Peyer's patch (tissue), 4 donors: Measurements from ENCODE around the gene TRDN. TPM values are rescaled to one million over a fixed set of nuclear protein-coding genes. Genes with fewer than 3 reads are reported as not detected.

ENCODE experiments used
- DNase-seq, 3 donors: peaks; one replicate each; pipeline ENCODE4 v3.0.0-alpha.2; 2017 to 2019
- H3K27ac ChIP-seq, 4 donors: fragments of 200-600 bp; sonication (generic); one replicate each; pipeline ENCODE4 v1.5.1; 2016 to 2019
- H3K27me3 ChIP-seq, 2 donors: fragments of 200-600 bp; sonication (generic); one replicate each; pipeline ENCODE4 v1.5.1; 2019
- H3K36me3 ChIP-seq, 3 donors: fragments of 200-600 bp; sonication (generic); one replicate each; pipeline ENCODE4 v1.5.1; 2016 to 2019
- H3K4me1 ChIP-seq, 4 donors: fragments of 200-600 bp; sonication (generic); one replicate each; pipeline ENCODE4 v1.5.1; 2016 to 2019
- H3K4me3 ChIP-seq, 4 donors: fragments of 200-600 bp; sonication (generic); 1 replicate in 3 of 4; 2 replicates in 1 of 4; pipeline ENCODE4 v1.5.1; 2016 to 2019; ENCODE audit warnings: mild to moderate bottlenecking in 1 of 4
- H3K9me3 ChIP-seq, 4 donors: fragments of 200-600 bp; sonication (generic); one replicate each; pipeline ENCODE4 v1.5.1; 2016 to 2019; ENCODE audit warnings: mild to moderate bottlenecking in 1 of 4
- POLR2A ChIP-seq, 2 donors: fragments of 450-650 bp; IDR thresholded peaks; one replicate each; pipeline ENCODE4 v1.5.1; 2017; ENCODE audit warnings: antibody characterized with exemption in 2 of 2, mild to moderate bottlenecking in 2 of 2, moderate library complexity in 2 of 2
- total RNA-seq, 4 donors: library from RNA; depleted of rRNA; stranded (reverse); fragments of >200 nt; gene quantifications; one replicate each; pipeline ENCODE4 v1.1.0, GENCODE V29; 2016
- TF ChIP-seq, protein P1 (sequence below), 6 experiments: fragments of 450-650 bp in 4 of 6; fragments of 200-600 bp in 2 of 6; sonication (generic) in 1 of 6; IDR thresholded peaks; one replicate each; pipeline ENCODE4 v1.5.1; 2017 to 2019; ENCODE audit warnings: antibody characterized with exemption in 6 of 6, mild to moderate bottlenecking in 3 of 6, moderate library complexity in 1 of 6

The TRDN gene
- total RNA-seq, 4 donors from 2014 or later, result not detected

DNA sequence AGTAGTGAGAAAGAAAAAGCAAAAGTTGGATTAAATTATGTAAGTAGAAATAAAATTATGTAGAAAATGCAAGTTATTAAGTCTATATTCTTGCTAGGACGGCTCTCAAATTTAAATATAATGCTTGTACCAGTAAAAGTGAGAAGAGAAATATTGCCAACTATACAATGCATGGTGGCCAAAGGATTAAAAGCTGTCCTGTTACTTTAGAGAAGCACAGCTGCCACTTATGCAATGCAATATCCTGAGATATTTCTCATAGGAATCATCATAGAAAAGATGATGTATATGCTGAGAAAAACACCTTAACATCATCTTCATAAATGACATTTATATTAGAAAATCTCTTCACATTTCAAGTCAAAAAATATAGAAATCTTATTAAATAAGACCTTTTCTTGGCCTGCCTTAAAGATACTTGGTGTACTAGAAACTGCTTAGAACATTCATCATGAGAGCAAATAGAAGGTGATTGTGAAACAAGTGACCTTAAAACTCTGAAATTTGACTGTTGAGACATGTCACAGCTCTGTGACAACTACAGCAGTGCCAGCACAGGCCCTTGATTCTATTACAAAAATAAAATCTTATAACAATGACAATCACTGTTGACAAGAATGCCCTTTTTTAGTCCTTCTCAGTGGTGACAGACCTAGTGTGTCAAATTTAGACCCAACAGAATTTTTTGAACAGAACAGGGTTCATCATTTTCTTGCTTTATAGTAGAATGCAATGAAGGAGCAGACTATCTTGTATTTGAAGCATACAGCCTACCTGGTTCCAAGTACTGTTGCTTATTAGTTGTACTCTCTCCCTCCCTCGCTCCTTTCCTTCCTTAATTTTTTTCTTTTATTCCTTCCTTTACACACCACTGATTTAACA is 467.6 kb downstream of the TRDN start:
- Histone ChIP-seq H3K4me3 (no peak overlapping the region), H3K27ac (no peak overlapping the region), H3K36me3 (no peaks in the 10 kb centered on the region), H3K9me3 (no peaks in the 10 kb centered on the region), H3K4me1 (no peaks in the 10 kb centered on the region), H3K27me3 (no peaks in the 10 kb centered on the region)
- no peak for DNase-seq
- TF ChIP-seq POLR2A (IDR thresholded peaks at IDR 0.05), result no peak
- TF ChIP-seq, protein P1, sequence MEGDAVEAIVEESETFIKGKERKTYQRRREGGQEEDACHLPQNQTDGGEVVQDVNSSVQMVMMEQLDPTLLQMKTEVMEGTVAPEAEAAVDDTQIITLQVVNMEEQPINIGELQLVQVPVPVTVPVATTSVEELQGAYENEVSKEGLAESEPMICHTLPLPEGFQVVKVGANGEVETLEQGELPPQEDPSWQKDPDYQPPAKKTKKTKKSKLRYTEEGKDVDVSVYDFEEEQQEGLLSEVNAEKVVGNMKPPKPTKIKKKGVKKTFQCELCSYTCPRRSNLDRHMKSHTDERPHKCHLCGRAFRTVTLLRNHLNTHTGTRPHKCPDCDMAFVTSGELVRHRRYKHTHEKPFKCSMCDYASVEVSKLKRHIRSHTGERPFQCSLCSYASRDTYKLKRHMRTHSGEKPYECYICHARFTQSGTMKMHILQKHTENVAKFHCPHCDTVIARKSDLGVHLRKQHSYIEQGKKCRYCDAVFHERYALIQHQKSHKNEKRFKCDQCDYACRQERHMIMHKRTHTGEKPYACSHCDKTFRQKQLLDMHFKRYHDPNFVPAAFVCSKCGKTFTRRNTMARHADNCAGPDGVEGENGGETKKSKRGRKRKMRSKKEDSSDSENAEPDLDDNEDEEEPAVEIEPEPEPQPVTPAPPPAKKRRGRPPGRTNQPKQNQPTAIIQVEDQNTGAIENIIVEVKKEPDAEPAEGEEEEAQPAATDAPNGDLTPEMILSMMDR (IDR thresholded peaks at IDR 0.05), result no peak

DNA sequence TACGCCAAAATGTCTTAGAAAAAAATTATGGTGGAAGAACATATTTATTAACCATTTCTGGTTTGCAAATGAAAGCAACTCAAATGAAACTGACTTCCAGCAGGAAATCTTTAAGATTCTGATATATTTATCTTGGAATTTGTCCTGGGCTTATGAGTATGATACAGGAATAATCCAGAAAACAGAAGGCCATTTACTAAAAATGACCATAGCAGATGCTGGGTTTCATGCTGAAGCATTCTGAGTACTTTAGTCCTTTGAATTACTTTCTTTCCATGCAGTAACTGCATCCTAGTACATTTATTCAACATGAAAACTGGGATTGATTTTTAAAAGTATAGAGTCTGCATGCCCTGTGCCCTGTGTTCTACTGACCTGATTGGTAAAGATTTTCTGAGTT is 468.3 kb downstream of the TRDN start:
- Histone ChIP-seq H3K4me1 (no peaks in the 10 kb centered on the region), H3K9me3 (no peaks in the 10 kb centered on the region), H3K27ac (no peak overlapping the region), H3K27me3 (no peaks in the 10 kb centered on the region), H3K36me3 (no peaks in the 10 kb centered on the region), H3K4me3 (no peak overlapping the region)
- TF ChIP-seq, protein P1 (IDR thresholded peaks at IDR 0.05), result no peak
- TF ChIP-seq POLR2A (IDR thresholded peaks at IDR 0.05), result no peak
- DNase-seq, result no peak

Other genes with a start within 250 kb of the TRDN start
- gene NKAIN2, start 166.9 kb upstream of the TRDN start, total RNA-seq, result not detected